Nephron (organoid): ENCODE data around the gene CSRNP2.
A peak's percentile ranks its signal among the peaks of the same experiment; 100 is the strongest.
"Not testable (repeated sequence)": the region's sequence is repeated elsewhere in the genome, so short reads cannot be mapped to it uniquely, and the experiment has no call there.

Experiments
- H3K27ac Mint-ChIP-seq, 3 experiments: 2 replicates each; pipeline ENCODE4 v1.8.0; 2020; ENCODE audit warnings: mixed read lengths in 3 of 3, mild to moderate bottlenecking in 2 of 3, moderate library complexity in 1 of 3
- H3K27me3 Mint-ChIP-seq: 2 replicates; pipeline ENCODE4 v1.8.0; 2021; ENCODE audit warnings: low read depth, mild to moderate bottlenecking, moderate library complexity, mixed read lengths
- H3K36me3 Mint-ChIP-seq: 2 replicates; pipeline ENCODE4 v1.8.0; 2020; ENCODE audit warnings: low read depth, mixed read lengths
- H3K4me1 Mint-ChIP-seq: 2 replicates; pipeline ENCODE4 v1.8.0; 2020; ENCODE audit warnings: mixed read lengths
- H3K4me3 Mint-ChIP-seq, 3 experiments: 2 replicates each; pipeline ENCODE4 v1.8.0; 2020; ENCODE audit warnings: mild to moderate bottlenecking in 3 of 3, mixed read lengths in 3 of 3, moderate library complexity in 2 of 3
- H3K9me3 Mint-ChIP-seq: 2 replicates; pipeline ENCODE4 v1.8.0; 2020; ENCODE audit warnings: mixed read lengths
- CTCF ChIP-seq, 3 experiments: fragments of 200-600 bp; sonication (generic); IDR thresholded peaks; one replicate each; pipeline ENCODE4 v1.5.0; 2021; ENCODE audit warnings: antibody characterized with exemption in 3 of 3; ENCODE audit not compliant: unreplicated experiment in 3 of 3

The CSRNP2 gene

GRCh38 chr12:51017452-51017851 is 65.9 kb downstream of the CSRNP2 start:
- no peak for TF ChIP-seq CTCF (IDR thresholded peaks at IDR 0.05; ENCODE audit: unreplicated experiment in 3 of 3)
- no peaks in the 10 kb centered on the region for H3K9me3 Mint-ChIP-seq
- no peaks in the 10 kb centered on the region for H3K27me3 Mint-ChIP-seq
- H3K27ac Mint-ChIP-seq = peak overlapping the region in 1 of 3 experiments; percentile 1
- peaks cover 25% of the 10 kb centered on the region for H3K4me1 Mint-ChIP-seq
- no peak overlapping the region for H3K4me3 Mint-ChIP-seq
- H3K36me3 Mint-ChIP-seq = no peaks in the 10 kb centered on the region

DNA sequence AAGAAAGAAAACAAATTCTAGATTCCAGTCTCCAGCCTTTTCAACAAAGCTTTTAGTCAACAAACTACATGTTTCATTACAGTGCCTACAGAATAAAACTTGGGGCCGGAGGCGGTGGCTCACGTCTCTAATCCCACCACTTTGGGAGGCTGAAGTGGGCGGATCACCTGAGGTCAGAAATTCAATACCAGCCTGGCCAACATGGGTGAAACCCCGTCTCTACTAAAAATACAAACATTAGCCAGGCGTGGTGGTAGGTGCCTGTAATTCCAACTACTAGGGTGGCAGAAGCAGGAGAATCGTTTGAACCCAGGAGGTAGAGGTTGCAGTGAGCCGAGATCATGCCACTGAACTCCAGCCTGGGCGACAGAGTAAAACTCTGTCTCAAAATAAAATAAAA is 68.9 kb downstream of the CSRNP2 start:
- H3K27ac Mint-ChIP-seq, H3K36me3 Mint-ChIP-seq, H3K27me3 Mint-ChIP-seq, H3K9me3 Mint-ChIP-seq, H3K4me3 Mint-ChIP-seq: not testable (repeated sequence)
- H3K4me1 Mint-ChIP-seq = peaks cover 22% of the 10 kb centered on the region

GRCh38 chr12:51013441-51013840 is 70.0 kb downstream of the CSRNP2 start:
- H3K27ac Mint-ChIP-seq = peak overlapping the region in 1 of 3 experiments; percentile 48
- H3K27me3 Mint-ChIP-seq = no peaks in the 10 kb centered on the region
- H3K4me1 Mint-ChIP-seq = peaks cover 28% of the 10 kb centered on the region
- no peaks in the 10 kb centered on the region for H3K9me3 Mint-ChIP-seq
- peaks cover 7% of the 10 kb centered on the region for H3K36me3 Mint-ChIP-seq
- TF ChIP-seq CTCF (IDR thresholded peaks at IDR 0.05; ENCODE audit: unreplicated experiment in 3 of 3) = no peak
- H3K4me3 Mint-ChIP-seq = no peak overlapping the region

DNA sequence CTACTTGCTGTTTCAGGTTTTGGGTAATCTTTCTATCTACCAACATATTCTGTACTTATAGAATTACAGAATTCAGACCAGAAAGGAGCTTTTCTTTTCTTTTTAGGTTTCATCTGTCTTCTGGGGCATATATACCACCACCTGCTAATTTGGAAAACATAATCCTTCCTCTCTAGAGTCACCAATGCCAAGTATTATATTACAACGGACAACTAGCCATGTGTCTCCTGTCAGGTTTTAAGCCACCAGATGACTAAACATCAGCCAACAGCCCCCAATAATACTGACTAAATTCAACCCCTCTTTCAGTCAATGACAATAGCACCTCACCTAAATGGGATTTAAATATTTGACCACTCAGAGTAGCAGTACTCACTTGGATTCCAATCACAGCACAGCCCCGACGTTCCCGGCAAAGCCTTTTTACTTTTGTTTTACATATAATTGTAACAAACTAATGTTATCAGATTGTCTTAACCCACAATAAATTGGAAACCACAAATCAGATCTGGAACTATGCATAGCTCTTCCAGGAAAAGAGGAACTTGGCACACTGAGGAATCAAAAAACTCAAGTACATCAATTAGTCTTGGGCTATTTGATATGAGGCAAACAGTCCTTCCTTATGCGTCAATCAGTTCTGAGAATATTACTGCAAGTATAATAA is 70.7 kb downstream of the CSRNP2 start:
- Mint-ChIP-seq H3K27me3 (no peaks in the 10 kb centered on the region), H3K27ac (peak overlapping the region; percentile 48 to 61 (median 60)), H3K36me3 (peaks cover 13% of the 10 kb centered on the region), H3K4me3 (no peak overlapping the region), H3K4me1 (peaks cover 28% of the 10 kb centered on the region), H3K9me3 (no peaks in the 10 kb centered on the region)
- no peak for TF ChIP-seq CTCF (IDR thresholded peaks at IDR 0.05; ENCODE audit: unreplicated experiment in 3 of 3)

GRCh38 chr12:51011955-51012354 is 71.4 kb downstream of the CSRNP2 start:
- Mint-ChIP-seq H3K9me3 (no peaks in the 10 kb centered on the region), H3K27me3 (no peaks in the 10 kb centered on the region), H3K27ac (peak overlapping the region in 2 of 3 experiments; percentile 61 to 66), H3K4me3 (no peak overlapping the region), H3K36me3 (peaks cover 16% of the 10 kb centered on the region), H3K4me1 (peaks cover 28% of the 10 kb centered on the region)
- TF ChIP-seq CTCF (IDR thresholded peaks at IDR 0.05; ENCODE audit: unreplicated experiment in 3 of 3) = no peak
